Measurements from ENCODE around the gene DIS3L2.
"Not testable (repeated sequence)": the region's sequence is repeated elsewhere in the genome, so short reads cannot be mapped to it uniquely, and the experiment has no call there.

DIS3L2 gene

GRCh38 chr2:232310696-232311095, 349.2 kb downstream of the DIS3L2 start:
- H3K27me3 ChIP-seq (ENCODE audit: control insufficient read depth in 1 of 2, insufficient read depth in 2 of 2, low read length in 2 of 2) = no peaks in the 10 kb centered on the region
- H3K27ac ChIP-seq (ENCODE audit: low read depth, low read length) = no peak overlapping the region
- no peak overlapping the region for H3K9ac ChIP-seq (ENCODE audit: low read depth in 1 of 2, low read length in 2 of 2)

DNA sequence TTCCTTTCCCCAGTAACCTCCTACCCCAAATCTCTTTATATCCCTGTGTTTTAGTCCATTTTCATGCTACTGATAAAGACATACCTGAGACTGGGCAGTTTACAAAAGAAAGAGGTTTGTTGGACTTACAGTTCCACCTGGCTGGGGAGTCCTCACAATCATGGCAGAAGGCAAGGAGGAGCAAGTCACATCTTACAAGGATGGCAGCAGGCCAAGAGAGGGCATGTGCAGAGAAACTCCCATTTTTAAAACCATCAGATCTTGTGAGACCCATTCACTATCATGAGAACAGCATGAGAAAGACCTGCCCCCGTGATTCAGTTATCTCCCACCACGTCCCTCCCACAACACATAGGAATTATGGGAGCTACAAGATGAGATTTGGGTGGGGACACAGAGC, 352.1 kb downstream of the DIS3L2 start:
- H3K27me3 ChIP-seq (ENCODE audit: control insufficient read depth in 1 of 2, insufficient read depth in 2 of 2, low read length in 2 of 2); H3K4me3 ChIP-seq (ENCODE audit: low read depth in 1 of 2, low read length in 2 of 2); H3K27ac ChIP-seq (ENCODE audit: low read depth, low read length); H3K9ac ChIP-seq (ENCODE audit: low read depth in 1 of 2, low read length in 2 of 2); H3K36me3 ChIP-seq (ENCODE audit: control insufficient read depth in 1 of 2, insufficient read depth in 2 of 2, low read length in 2 of 2): not testable (repeated sequence)
- Histone ChIP-seq H3K9me3 (ENCODE audit: control insufficient read depth in 1 of 2, low read length in 2 of 2) (peaks cover 0 to 13% of the 10 kb centered on the region in 2 donors), H3K4me1 (ENCODE audit: control insufficient read depth in 1 of 2, insufficient read depth in 2 of 2, low read length in 2 of 2) (peaks cover 22 to 26% of the 10 kb centered on the region in 2 donors)

More at GRCh38 chr2:232310696-232311095, 349.2 kb downstream of the DIS3L2 start:
- H3K36me3 ChIP-seq (ENCODE audit: control insufficient read depth in 1 of 2, insufficient read depth in 2 of 2, low read length in 2 of 2) = peaks cover 0 to 14% of the 10 kb centered on the region in 2 donors
- peaks cover 0 to 13% of the 10 kb centered on the region in 2 donors for H3K9me3 ChIP-seq (ENCODE audit: control insufficient read depth in 1 of 2, low read length in 2 of 2)
- H3K4me3 ChIP-seq (ENCODE audit: low read depth in 1 of 2, low read length in 2 of 2) = no peak overlapping the region
- H3K4me1 ChIP-seq (ENCODE audit: control insufficient read depth in 1 of 2, insufficient read depth in 2 of 2, low read length in 2 of 2) = peaks cover 8 to 10% of the 10 kb centered on the region in 2 donors

GRCh38 chr2:232315049-232315922, 353.8 kb downstream of the DIS3L2 start:
- Histone ChIP-seq H3K36me3 (ENCODE audit: control insufficient read depth in 1 of 2, insufficient read depth in 2 of 2, low read length in 2 of 2) (peaks cover 0 to under 1% of the 10 kb centered on the region in 2 donors), H3K9ac (ENCODE audit: low read depth in 1 of 2, low read length in 2 of 2) (no peak overlapping the region), H3K27ac (ENCODE audit: low read depth, low read length) (no peak overlapping the region), H3K9me3 (ENCODE audit: control insufficient read depth in 1 of 2, low read length in 2 of 2) (peaks cover 0 to 13% of the 10 kb centered on the region in 2 donors), H3K27me3 (ENCODE audit: control insufficient read depth in 1 of 2, insufficient read depth in 2 of 2, low read length in 2 of 2) (no peaks in the 10 kb centered on the region), H3K4me3 (ENCODE audit: low read depth in 1 of 2, low read length in 2 of 2) (no peak overlapping the region), H3K4me1 (ENCODE audit: control insufficient read depth in 1 of 2, insufficient read depth in 2 of 2, low read length in 2 of 2) (peaks cover 22 to 26% of the 10 kb centered on the region in 2 donors)

DNA sequence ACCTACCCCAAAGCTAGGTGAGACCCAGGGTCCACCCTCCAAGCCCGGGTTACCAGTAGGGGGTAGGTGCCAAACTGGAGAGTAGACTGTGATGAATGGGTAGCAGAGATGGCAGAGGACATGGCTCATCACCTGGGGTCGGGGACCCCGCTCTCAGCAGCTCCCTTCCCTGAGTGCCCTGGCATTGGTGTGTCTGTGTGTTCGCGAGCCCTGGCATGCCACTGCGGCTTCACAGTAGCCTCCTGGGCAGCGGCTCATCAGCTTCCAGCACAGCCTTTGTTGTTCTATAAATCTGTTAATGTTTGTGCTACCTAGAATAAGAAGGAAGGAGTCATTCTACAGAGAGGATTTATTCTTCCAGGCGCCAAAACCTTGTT, 354.4 kb downstream of the DIS3L2 start:
- no peak overlapping the region for H3K4me3 ChIP-seq (ENCODE audit: low read depth in 1 of 2, low read length in 2 of 2)
- peaks cover 0 to 13% of the 10 kb centered on the region in 2 donors for H3K9me3 ChIP-seq (ENCODE audit: control insufficient read depth in 1 of 2, low read length in 2 of 2)
- no peak overlapping the region for H3K9ac ChIP-seq (ENCODE audit: low read depth in 1 of 2, low read length in 2 of 2)
- H3K4me1 ChIP-seq (ENCODE audit: control insufficient read depth in 1 of 2, insufficient read depth in 2 of 2, low read length in 2 of 2) = peaks cover 22 to 26% of the 10 kb centered on the region in 2 donors
- no peak overlapping the region for H3K27ac ChIP-seq (ENCODE audit: low read depth, low read length)
- H3K27me3 ChIP-seq (ENCODE audit: control insufficient read depth in 1 of 2, insufficient read depth in 2 of 2, low read length in 2 of 2) = no peaks in the 10 kb centered on the region
- H3K36me3 ChIP-seq (ENCODE audit: control insufficient read depth in 1 of 2, insufficient read depth in 2 of 2, low read length in 2 of 2) = no peaks in the 10 kb centered on the region

GRCh38 chr2:232316461-232317330, 355.2 kb downstream of the DIS3L2 start:
- Histone ChIP-seq H3K9me3 (ENCODE audit: control insufficient read depth in 1 of 2, low read length in 2 of 2) (peaks cover 0 to 13% of the 10 kb centered on the region in 2 donors), H3K36me3 (ENCODE audit: control insufficient read depth in 1 of 2, insufficient read depth in 2 of 2, low read length in 2 of 2) (no peaks in the 10 kb centered on the region), H3K4me1 (ENCODE audit: control insufficient read depth in 1 of 2, insufficient read depth in 2 of 2, low read length in 2 of 2) (peaks cover 22 to 26% of the 10 kb centered on the region in 2 donors), H3K27ac (ENCODE audit: low read depth, low read length) (no peak overlapping the region), H3K27me3 (ENCODE audit: control insufficient read depth in 1 of 2, insufficient read depth in 2 of 2, low read length in 2 of 2) (no peaks in the 10 kb centered on the region), H3K4me3 (ENCODE audit: low read depth in 1 of 2, low read length in 2 of 2) (no peak overlapping the region), H3K9ac (ENCODE audit: low read depth in 1 of 2, low read length in 2 of 2) (no peak overlapping the region)

GRCh38 chr2:232318169-232318855, 356.8 kb downstream of the DIS3L2 start:
- no peak overlapping the region for H3K27ac ChIP-seq (ENCODE audit: low read depth, low read length)
- H3K9me3 ChIP-seq (ENCODE audit: control insufficient read depth in 1 of 2, low read length in 2 of 2) = peaks cover 0 to 3% of the 10 kb centered on the region in 2 donors
- H3K27me3 ChIP-seq (ENCODE audit: control insufficient read depth in 1 of 2, insufficient read depth in 2 of 2, low read length in 2 of 2) = no peaks in the 10 kb centered on the region
- H3K4me1 ChIP-seq (ENCODE audit: control insufficient read depth in 1 of 2, insufficient read depth in 2 of 2, low read length in 2 of 2) = peaks cover 22 to 26% of the 10 kb centered on the region in 2 donors
- no peak overlapping the region for H3K9ac ChIP-seq (ENCODE audit: low read depth in 1 of 2, low read length in 2 of 2)
- no peak overlapping the region for H3K4me3 ChIP-seq (ENCODE audit: low read depth in 1 of 2, low read length in 2 of 2)
- H3K36me3 ChIP-seq (ENCODE audit: control insufficient read depth in 1 of 2, insufficient read depth in 2 of 2, low read length in 2 of 2) = no peaks in the 10 kb centered on the region

GRCh38 chr2:232319067-232319802, 357.7 kb downstream of the DIS3L2 start:
- Histone ChIP-seq H3K27ac (ENCODE audit: low read depth, low read length) (no peak overlapping the region), H3K4me1 (ENCODE audit: control insufficient read depth in 1 of 2, insufficient read depth in 2 of 2, low read length in 2 of 2) (peaks cover 22 to 26% of the 10 kb centered on the region in 2 donors)

GRCh38 chr2:232319803-232320442, 358.4 kb downstream of the DIS3L2 start:
- Histone ChIP-seq H3K4me1 (ENCODE audit: control insufficient read depth in 1 of 2, insufficient read depth in 2 of 2, low read length in 2 of 2) (peaks cover 20 to 24% of the 10 kb centered on the region in 2 donors), H3K36me3 (ENCODE audit: control insufficient read depth in 1 of 2, insufficient read depth in 2 of 2, low read length in 2 of 2) (no peaks in the 10 kb centered on the region), H3K27ac (ENCODE audit: low read depth, low read length) (no peak overlapping the region), H3K9ac (ENCODE audit: low read depth in 1 of 2, low read length in 2 of 2) (no peak overlapping the region), H3K27me3 (ENCODE audit: control insufficient read depth in 1 of 2, insufficient read depth in 2 of 2, low read length in 2 of 2) (no peaks in the 10 kb centered on the region), H3K9me3 (ENCODE audit: control insufficient read depth in 1 of 2, low read length in 2 of 2) (no peaks in the 10 kb centered on the region), H3K4me3 (ENCODE audit: low read depth in 1 of 2, low read length in 2 of 2) (no peak overlapping the region)

More at GRCh38 chr2:232319067-232319802, 357.7 kb downstream of the DIS3L2 start:
- Histone ChIP-seq H3K9ac (ENCODE audit: low read depth in 1 of 2, low read length in 2 of 2) (no peak overlapping the region), H3K9me3 (ENCODE audit: control insufficient read depth in 1 of 2, low read length in 2 of 2) (no peaks in the 10 kb centered on the region), H3K27me3 (ENCODE audit: control insufficient read depth in 1 of 2, insufficient read depth in 2 of 2, low read length in 2 of 2) (no peaks in the 10 kb centered on the region), H3K36me3 (ENCODE audit: control insufficient read depth in 1 of 2, insufficient read depth in 2 of 2, low read length in 2 of 2) (no peaks in the 10 kb centered on the region), H3K4me3 (ENCODE audit: low read depth in 1 of 2, low read length in 2 of 2) (no peak overlapping the region)

DNA sequence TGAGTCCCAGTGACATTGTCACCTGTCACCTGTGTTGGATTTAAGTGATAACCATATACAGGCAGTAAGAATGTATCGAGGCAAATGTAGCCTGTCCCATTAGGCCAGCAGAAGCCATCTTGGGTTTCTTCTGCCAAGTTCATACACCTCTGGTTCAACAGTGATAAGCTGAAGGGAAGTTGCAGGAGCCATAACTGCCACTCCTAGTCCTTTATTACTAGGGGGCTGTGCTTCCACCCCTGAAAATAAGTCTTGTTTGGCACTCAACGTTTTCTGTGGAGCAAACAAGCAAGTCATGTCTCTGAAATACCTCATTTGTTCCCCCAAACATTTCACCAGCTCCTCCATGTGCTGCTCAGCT, 358.9 kb downstream of the DIS3L2 start:
- Histone ChIP-seq H3K4me1 (ENCODE audit: control insufficient read depth in 1 of 2, insufficient read depth in 2 of 2, low read length in 2 of 2) (peaks cover 16 to 19% of the 10 kb centered on the region in 2 donors), H3K4me3 (ENCODE audit: low read depth in 1 of 2, low read length in 2 of 2) (no peak overlapping the region), H3K27ac (ENCODE audit: low read depth, low read length) (no peak overlapping the region), H3K36me3 (ENCODE audit: control insufficient read depth in 1 of 2, insufficient read depth in 2 of 2, low read length in 2 of 2) (no peaks in the 10 kb centered on the region), H3K9me3 (ENCODE audit: control insufficient read depth in 1 of 2, low read length in 2 of 2) (no peaks in the 10 kb centered on the region), H3K9ac (ENCODE audit: low read depth in 1 of 2, low read length in 2 of 2) (no peak overlapping the region), H3K27me3 (ENCODE audit: control insufficient read depth in 1 of 2, insufficient read depth in 2 of 2, low read length in 2 of 2) (no peaks in the 10 kb centered on the region)

All from duodenal mucosa (tissue), 2 donors.